Erythroblast (primary cell): ENCODE results near the gene WNT11.

Experiments used
- GATA1 ChIP-seq: IDR thresholded peaks from 2 replicates; pipeline ENCODE4 v1.6.1; 2011; ENCODE audit warnings: low read depth, mild to moderate bottlenecking, control low read depth, low read length, moderate library complexity
- POLR2A ChIP-seq: IDR thresholded peaks from 2 replicates; pipeline ENCODE4 v1.6.1; 2011; ENCODE audit warnings: mild to moderate bottlenecking, low read length

DNA sequence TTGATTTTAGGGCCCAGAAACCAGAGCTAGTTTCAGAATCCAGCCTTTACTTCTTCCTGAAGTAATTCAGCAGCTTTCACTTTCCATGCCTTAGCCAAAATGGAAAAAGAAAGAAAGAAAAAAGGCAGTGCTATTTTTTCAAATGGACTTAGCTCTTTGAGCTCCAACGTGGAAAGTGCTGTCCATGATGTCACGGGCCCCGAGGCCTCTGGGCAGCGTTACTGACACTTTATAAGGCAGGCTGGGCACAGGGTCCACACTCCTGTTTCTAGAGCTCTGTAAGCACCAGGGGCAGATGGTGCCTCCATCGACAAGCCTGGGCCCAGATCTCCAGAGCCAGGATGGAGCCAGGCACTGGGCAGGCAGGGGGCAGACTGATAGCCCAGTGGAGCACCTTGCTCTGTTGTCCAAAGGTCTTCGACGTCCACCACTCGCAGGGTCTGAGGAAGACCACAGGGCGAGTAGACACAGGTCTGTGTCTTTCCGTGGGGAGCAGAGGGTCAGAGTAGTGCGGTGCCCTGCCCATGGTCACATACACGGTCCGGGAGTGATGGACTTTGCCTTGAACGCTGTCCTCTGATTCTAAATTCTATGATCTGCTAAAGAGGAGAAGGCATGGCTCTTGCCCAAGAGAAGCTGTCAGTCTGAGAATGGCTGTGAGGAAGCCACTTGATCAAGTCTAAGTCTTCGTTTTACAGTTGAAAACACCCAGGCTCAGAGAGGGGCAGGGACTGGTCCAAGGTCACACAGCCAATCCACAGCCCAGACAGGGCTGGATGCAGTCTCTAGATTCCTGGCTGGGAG is 22.0 kb upstream of the WNT11 start:
- TF ChIP-seq POLR2A (no peak), GATA1 (no peak)
